Neuron (in vitro differentiated cells): Measurements from ENCODE around the gene ID3.
"Not testable (repeated sequence)": the region's sequence is repeated elsewhere in the genome, so short reads cannot be mapped to it uniquely, and the experiment has no call there.

Experiments used
- H2AFZ ChIP-seq: one replicate; pipeline ENCODE4 v1.6.1; 2013; ENCODE audit warnings: low read depth, mild to moderate bottlenecking, inconsistent platforms, low read length, moderate library complexity
- H3K27me3 ChIP-seq: one replicate; pipeline ENCODE4 v1.6.1; 2013; ENCODE audit warnings: low read length; ENCODE audit not compliant: insufficient read depth
- H3K36me3 ChIP-seq: one replicate; pipeline ENCODE4 v1.6.1; 2013; ENCODE audit warnings: low read length; ENCODE audit not compliant: insufficient read depth
- H3K4me1 ChIP-seq: one replicate; pipeline ENCODE4 v1.6.1; 2013; ENCODE audit warnings: low read length; ENCODE audit not compliant: insufficient read depth
- H3K4me3 ChIP-seq: 2 replicates; pipeline ENCODE4 v1.5.1; 2013; ENCODE audit warnings: mild to moderate bottlenecking, low read length, moderate library complexity
- H3K9me3 ChIP-seq: one replicate; pipeline ENCODE4 v1.6.1; 2013; ENCODE audit warnings: low read length

ID3 gene

DNA sequence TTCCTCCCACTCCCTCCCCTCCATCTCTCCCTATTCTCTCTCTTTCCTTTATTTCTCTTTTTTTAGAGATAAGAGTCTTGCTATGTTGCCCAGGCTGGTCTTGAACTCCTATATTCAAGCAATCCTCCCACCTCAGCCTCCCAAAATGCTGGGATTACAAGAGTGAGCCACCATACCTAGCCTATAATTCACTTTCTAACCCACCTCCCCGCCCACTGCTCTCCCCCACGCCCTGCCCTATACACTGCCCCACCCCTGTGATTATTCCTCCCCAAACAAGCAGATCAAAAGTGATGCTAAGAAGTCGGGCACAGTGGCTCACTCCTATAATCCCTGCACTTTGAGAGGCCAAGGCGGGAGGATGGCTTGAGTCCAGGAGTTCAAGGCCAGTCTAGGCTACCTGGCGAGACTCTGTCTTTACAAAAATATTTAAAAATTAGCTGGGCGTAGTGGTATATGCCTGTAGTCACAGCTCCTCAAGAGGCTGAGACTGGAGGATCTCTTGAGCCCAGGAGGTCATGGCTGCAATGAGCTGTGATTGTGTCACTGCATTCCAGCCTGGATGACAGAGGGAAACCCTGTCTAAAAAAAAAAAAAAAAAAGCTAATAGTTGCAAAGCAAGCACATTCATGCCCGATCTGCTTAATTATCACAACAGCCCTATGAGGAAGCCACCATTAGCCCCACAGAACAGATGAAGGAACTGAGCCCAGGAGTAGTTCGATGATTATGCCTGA, 15.4 kb downstream of the ID3 start:
- Histone ChIP-seq H2AFZ (no peak overlapping the region), H3K9me3 (no peaks in the 10 kb centered on the region), H3K27me3 (no peaks in the 10 kb centered on the region), H3K4me3 (no peak overlapping the region), H3K36me3 (no peaks in the 10 kb centered on the region), H3K4me1 (peaks cover 7% of the 10 kb centered on the region)

DNA sequence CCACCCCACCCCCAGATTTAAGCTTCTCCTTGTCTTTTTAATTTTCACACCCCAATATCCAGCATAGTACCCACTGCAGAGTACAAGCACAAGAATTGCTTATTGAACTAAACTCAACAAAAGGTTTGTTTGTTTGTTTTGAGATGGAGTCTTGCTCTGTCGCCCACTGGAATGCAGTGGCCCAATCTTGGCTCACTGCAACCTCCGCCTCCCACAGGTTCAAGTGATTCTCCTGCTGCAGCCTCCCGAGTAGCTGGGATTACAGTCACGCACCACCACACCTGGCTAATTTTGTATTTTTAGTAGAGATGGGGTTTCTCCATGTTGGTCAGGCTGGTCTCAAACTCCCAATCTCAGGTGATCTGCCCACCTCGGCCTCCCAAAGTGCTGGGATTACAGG, 16.4 kb downstream of the ID3 start:
- not testable (repeated sequence) for H3K36me3 ChIP-seq, H3K4me1 ChIP-seq, H3K9me3 ChIP-seq, H2AFZ ChIP-seq, H3K27me3 ChIP-seq, H3K4me3 ChIP-seq

DNA sequence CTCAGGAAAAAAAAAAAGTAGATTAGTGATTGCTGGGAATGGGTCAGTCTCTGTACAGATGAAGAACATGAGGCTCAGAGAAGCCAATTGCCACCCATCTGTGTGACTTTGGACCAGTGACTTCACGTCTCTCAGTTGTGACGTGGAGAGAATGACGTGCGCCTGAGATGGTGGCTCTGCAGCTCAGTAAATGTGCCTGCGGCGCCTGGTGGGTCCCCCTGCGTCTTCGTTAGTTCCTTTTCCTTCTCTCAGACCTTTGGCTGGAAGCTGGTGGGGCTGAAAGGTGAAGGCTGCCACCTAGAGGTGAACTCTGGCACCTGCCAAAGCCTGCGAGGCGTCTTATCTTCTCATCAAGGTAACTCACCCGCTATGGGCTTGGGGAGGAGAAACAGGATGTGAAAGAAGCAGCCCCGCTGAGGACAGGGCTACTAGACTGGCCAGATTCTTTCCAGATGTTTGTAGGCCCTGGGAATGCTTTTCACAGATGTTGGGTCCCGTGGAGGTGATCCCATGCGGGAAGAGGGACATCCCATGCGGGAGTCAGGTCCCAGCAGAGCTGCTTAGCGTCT, 19.5 kb downstream of the ID3 start:
- Histone ChIP-seq H3K9me3 (no peaks in the 10 kb centered on the region), H3K36me3 (no peaks in the 10 kb centered on the region), H3K4me1 (no peaks in the 10 kb centered on the region), H3K27me3 (no peaks in the 10 kb centered on the region), H3K4me3 (no peak overlapping the region), H2AFZ (no peak overlapping the region)

DNA sequence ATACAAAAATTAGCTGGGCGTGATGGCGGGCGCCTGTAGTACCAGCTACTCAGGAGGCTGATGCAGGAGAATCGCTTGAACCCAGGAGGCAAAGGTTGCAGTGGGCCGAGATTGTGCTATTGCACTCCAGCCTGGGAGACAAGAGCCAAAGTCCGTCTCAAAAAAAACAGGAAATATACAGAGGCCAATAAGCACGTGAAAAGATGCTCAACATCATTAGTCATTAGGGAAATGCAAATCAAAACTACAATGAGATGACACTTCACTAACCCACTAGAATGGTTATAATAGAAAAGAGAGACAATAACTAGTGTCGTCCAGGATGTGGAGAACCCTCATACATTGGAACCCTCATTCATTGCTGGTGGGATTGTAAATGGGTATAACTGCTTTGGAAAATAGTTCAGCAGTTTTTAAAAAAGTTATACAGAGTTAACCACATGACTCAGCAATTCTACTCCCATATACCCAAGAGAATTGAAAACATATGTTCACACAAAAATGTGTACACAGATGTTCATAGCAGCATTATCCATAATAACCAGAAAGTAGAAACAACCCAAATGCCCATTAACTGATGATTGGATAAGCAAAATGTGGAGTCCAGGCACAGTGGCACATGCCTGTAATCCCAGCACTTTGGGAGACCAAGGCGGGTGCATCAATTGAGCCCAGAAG, 21.9 kb downstream of the ID3 start:
- H2AFZ ChIP-seq, result no peak overlapping the region
- no peaks in the 10 kb centered on the region for H3K9me3 ChIP-seq
- no peaks in the 10 kb centered on the region for H3K27me3 ChIP-seq
- H3K4me1 ChIP-seq, result peaks cover under 1% of the 10 kb centered on the region
- H3K36me3 ChIP-seq, result no peaks in the 10 kb centered on the region
- no peak overlapping the region for H3K4me3 ChIP-seq

DNA sequence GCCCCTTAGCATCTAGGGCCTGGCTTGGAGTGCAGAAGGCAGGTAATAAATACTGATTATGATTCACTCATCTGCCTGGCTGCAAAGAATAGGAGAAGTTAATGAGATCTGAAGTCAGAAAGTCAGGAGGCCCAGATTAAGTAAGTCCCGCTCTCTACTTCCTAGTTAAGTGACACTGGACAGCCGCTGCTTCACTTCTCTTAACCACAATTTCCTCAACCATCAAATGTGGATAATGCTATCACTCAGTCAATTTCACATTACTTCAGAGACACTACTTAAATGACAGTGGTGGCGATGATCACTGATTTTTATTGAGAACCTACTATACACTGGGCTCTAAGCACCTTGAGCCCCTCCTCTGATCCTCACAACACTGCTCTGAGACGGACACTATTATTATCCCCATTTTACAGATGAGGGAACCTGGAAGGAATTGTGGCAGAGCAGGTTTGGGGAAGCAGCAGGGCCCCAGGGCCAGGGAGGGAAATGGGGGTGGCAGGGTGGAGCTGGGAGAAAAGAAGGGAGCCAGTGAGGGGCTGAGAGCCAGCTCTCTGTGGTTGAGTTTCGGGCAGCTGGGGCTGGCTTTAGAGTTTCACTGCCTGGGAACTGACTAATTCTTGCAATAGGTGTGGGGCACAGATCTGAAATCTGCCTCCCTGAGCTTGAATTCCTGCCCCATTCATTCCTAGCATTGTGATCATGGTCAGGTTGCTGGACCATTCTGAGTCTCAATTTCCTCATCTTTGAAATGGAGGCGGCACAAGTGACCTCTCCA, 25.9 kb downstream of the ID3 start:
- H2AFZ ChIP-seq, result no peak overlapping the region
- no peaks in the 10 kb centered on the region for H3K36me3 ChIP-seq
- H3K9me3 ChIP-seq, result no peaks in the 10 kb centered on the region

GRCh38 chr1:23531562-23532094, 27.7 kb downstream of the ID3 start:
- peak overlapping the region; percentile 57 for H2AFZ ChIP-seq
- no peaks in the 10 kb centered on the region for H3K27me3 ChIP-seq
- peak overlapping the region; percentile 63 for H3K4me3 ChIP-seq
- H3K9me3 ChIP-seq, result no peaks in the 10 kb centered on the region
- H3K4me1 ChIP-seq, result peaks cover 24% of the 10 kb centered on the region
- no peaks in the 10 kb centered on the region for H3K36me3 ChIP-seq

More for the DNA sequence above, 25.9 kb downstream of the ID3 start:
- H3K4me3 ChIP-seq, result no peak overlapping the region
- no peaks in the 10 kb centered on the region for H3K27me3 ChIP-seq
- H3K4me1 ChIP-seq, result peaks cover 24% of the 10 kb centered on the region

- Histone ChIP-seq H3K4me1 (peaks cover 24% of the 10 kb centered on the region), H3K4me3 (peak within 1 kb of the TSS; percentile 77), H3K27me3 (no peaks in the 10 kb centered on the region), H3K36me3 (no peaks in the 10 kb centered on the region), H2AFZ (peak within 1 kb of the TSS; percentile 71), H3K9me3 (no peaks in the 10 kb centered on the region)
Observed at GRCh38 chr1:23530747-23531561, 28.3 kb downstream of the ID3 start, which contains the start of gene E2F2. Gene E2F2, minus strand, starts transcription at chr1:23531233. Its CDS starts 440 bp downstream, at chr1:23530793.

- Histone ChIP-seq H3K4me1 (peaks cover 30% of the 10 kb centered on the region), H3K9me3 (no peaks in the 10 kb centered on the region), H3K36me3 (no peaks in the 10 kb centered on the region), H2AFZ (peak overlapping the region; percentile 71), H3K27me3 (no peaks in the 10 kb centered on the region), H3K4me3 (peak overlapping the region; percentile 77)
Observed at GRCh38 chr1:23530087-23530746, 29.1 kb downstream of the ID3 start.

DNA sequence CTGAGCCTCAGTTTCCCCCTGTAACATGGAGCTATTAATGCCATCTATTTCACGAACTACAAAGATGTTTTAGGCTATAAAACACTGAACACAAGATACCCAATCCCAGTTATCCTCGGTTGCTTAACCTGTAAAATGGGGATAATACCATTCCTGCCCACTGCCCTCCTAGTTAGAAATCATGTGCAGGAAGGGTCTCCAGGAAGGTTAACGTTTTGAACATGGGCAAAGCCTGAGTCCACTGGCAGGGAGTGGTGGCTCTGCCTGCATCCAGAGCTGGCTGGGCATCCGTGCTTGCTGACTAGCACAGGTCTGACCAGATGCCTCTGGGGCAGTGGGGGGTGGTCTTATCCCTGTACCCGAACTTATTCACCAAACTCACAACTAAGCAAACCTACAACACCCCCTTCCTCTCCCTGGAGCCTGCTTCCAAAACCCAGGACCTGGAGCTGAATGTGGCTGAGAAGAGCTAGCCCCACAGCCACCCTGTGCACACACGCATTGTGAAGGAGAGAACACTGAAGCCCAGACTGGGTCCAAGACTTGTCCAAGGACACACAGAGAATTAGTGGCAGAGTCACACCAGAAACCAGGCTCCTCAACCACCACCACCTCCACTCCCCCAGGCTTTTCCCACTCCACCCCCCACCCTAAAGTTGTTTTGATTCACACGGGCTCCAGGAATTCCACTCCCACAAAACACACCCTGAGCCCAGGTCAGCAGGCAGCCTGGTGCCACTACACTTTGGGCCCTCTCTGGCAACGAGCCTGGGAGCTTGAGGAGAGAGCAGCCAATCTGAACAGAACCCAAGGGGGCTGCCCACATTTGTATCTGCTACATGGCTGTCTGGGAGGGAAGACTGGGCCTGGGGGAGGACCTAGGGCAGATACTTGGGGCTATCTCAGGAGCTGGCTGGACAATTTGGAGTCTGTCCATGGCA, 29.9 kb downstream of the ID3 start:
- Histone ChIP-seq H3K36me3 (no peaks in the 10 kb centered on the region), H3K4me1 (peaks cover 37% of the 10 kb centered on the region), H3K4me3 (peak overlapping the region; percentile 77), H2AFZ (no peak overlapping the region), H3K9me3 (no peaks in the 10 kb centered on the region), H3K27me3 (no peaks in the 10 kb centered on the region)

DNA sequence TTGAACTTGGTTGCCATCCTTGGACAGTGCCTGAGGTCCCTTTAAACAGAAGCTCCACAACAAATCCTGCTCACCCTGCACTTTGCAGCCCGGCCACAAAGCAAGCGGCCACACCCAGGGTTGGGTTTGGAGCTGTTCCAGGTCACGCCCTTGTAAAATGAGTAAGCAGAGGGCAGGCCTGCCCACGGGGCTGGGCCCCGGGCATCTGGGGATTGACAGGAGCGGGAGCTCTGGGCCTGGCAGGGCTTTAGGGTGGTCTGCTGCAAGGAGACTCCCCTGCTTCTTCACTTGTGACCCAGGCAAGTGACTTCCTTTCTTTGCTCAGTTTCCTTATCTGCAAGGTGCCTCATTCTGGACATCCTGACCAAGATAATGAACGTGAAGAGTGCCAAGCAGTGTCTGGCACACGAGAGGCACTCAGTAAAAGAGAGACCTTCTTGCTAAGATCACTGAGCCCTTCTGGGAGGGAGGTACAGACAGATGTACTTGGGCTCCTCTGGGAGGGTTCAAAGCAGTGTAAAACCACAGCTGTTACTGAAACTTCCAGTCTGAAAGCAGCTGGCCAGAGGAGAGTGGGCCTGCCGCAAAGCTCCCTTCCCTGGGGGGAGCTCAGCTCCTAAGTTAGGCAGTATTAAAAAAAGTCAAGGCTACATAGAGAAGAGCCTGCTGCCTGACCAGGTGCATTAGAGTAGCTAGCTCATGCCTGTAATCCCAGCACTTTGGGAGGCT, 30.9 kb downstream of the ID3 start:
- Histone ChIP-seq H3K36me3 (peaks cover under 1% of the 10 kb centered on the region), H3K27me3 (no peaks in the 10 kb centered on the region)

DNA sequence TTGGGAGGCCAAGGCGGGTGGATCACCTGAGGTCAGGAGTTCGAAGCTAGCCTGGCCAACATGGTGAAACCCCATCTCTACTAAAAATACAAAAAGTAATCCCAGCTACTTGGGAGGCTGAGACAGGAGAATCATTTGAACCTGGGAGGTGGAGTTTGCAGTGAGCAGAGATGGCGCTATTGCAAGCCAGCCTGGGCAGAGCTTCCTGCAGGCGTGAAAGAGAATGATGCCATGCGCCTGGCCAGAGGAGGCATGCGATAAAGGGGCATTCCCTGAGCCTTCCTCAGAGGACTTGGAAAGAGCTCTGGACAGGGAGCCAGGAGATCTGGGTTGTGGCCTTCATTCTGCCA, 31.4 kb downstream of the ID3 start:
- Histone ChIP-seq H3K4me1 (peaks cover 38% of the 10 kb centered on the region), H3K4me3 (no peak overlapping the region), H3K9me3 (no peaks in the 10 kb centered on the region), H3K36me3 (peaks cover 3% of the 10 kb centered on the region), H2AFZ (no peak overlapping the region), H3K27me3 (no peaks in the 10 kb centered on the region)

More for the DNA sequence above, 30.9 kb downstream of the ID3 start:
- H3K9me3 ChIP-seq, result no peaks in the 10 kb centered on the region
- no peak overlapping the region for H3K4me3 ChIP-seq
- H3K4me1 ChIP-seq, result peaks cover 38% of the 10 kb centered on the region
- no peak overlapping the region for H2AFZ ChIP-seq
